Karpas-422 (cell line): ENCODE measurements around the gene FLT1. TPM values are rescaled to one million over a fixed set of nuclear protein-coding genes. Genes with fewer than 3 reads are reported as not detected.
A peak's percentile ranks its signal among the peaks of the same experiment; 100 is the strongest.

Source experiments
- DNase-seq: peaks from one replicate; pipeline ENCODE4 v3.0.0-alpha.2; 2015
- H2AFZ ChIP-seq: fragments of 200-600 bp; sonication (generic); 2 replicates; pipeline ENCODE4 v1.6.1; 2014; ENCODE audit warnings: antibody characterized with exemption, low read length, mixed read lengths
- H3K27ac ChIP-seq: fragments of 200-600 bp; sonication (generic); 2 replicates; pipeline ENCODE4 v1.5.1; 2014; ENCODE audit warnings: mild to moderate bottlenecking, low read length, moderate library complexity
- H3K27me3 ChIP-seq: fragments of 200-600 bp; sonication (generic); 2 replicates; pipeline ENCODE4 v1.6.1; 2014; ENCODE audit warnings: low read length, mixed read lengths
- H3K36me3 ChIP-seq: fragments of 200-600 bp; sonication (generic); 2 replicates; pipeline ENCODE4 v1.6.1; 2014; ENCODE audit warnings: low read length, mixed read lengths; ENCODE audit not compliant: insufficient read depth
- H3K4me1 ChIP-seq: fragments of 200-600 bp; sonication (generic); 2 replicates; pipeline ENCODE4 v1.6.1; 2014; ENCODE audit warnings: mild to moderate bottlenecking, low read length, mixed read lengths
- H3K4me2 ChIP-seq: fragments of 200-600 bp; sonication (generic); 2 replicates; pipeline ENCODE4 v1.6.1; 2014; ENCODE audit warnings: low read length, low read depth, mild to moderate bottlenecking; ENCODE audit not compliant: poor library complexity, severe bottlenecking
- H3K4me3 ChIP-seq: fragments of 200-600 bp; sonication (generic); 2 replicates; pipeline ENCODE4 v1.5.1; 2014; ENCODE audit warnings: mild to moderate bottlenecking, antibody characterized with exemption, low read length, mixed read lengths
- H3K79me2 ChIP-seq: fragments of 200-600 bp; sonication (generic); 2 replicates; pipeline ENCODE4 v1.6.1; 2014; ENCODE audit warnings: mild to moderate bottlenecking, low read length, mixed read lengths
- H3K9ac ChIP-seq: fragments of 200-600 bp; sonication (generic); 2 replicates; pipeline ENCODE4 v1.6.0; 2014; ENCODE audit warnings: low read length
- H3K9me2 ChIP-seq: fragments of 200-600 bp; sonication (generic), shearing (Covaris generic); replicated peaks from 2 replicates; pipeline ENCODE4 v1.6.0; 2014; ENCODE audit warnings: mild to moderate bottlenecking, low read length, moderate library complexity; ENCODE audit not compliant: insufficient read depth
- H3K9me3 ChIP-seq: fragments of 300-700, 200-600 bp; sonication (generic); 2 replicates; pipeline ENCODE4 v1.6.1; 2014; ENCODE audit warnings: low read length, mixed read lengths
- H4K20me1 ChIP-seq: fragments of 200-600 bp; sonication (generic); 2 replicates; pipeline ENCODE4 v1.6.1; 2014; ENCODE audit warnings: mild to moderate bottlenecking, antibody characterized with exemption, low read length, low read depth; ENCODE audit not compliant: insufficient read depth
- total RNA-seq: library from RNA; depleted of rRNA; stranded (reverse); fragments of >200 nt; shearing (Covaris generic); gene quantifications from 2 replicates; pipeline ENCODE4 v1.2.3, GENCODE V29; 2014; ENCODE audit warnings: low replicate concordance

The FLT1 gene
- total RNA-seq, 1 experiment from 2014 or later: not detected

- no peaks in the 10 kb centered on the region for H4K20me1 ChIP-seq
- H3K4me2 ChIP-seq: no peak overlapping the region
- no peaks in the 10 kb centered on the region for H3K9me2 ChIP-seq
- no peaks in the 10 kb centered on the region for H3K9me3 ChIP-seq
- H2AFZ ChIP-seq: no peak overlapping the region
- no peaks in the 10 kb centered on the region for H3K79me2 ChIP-seq
- DNase-seq: no peak
- H3K36me3 ChIP-seq: no peaks in the 10 kb centered on the region
- H3K4me3 ChIP-seq: no peak overlapping the region
- H3K27me3 ChIP-seq: no peaks in the 10 kb centered on the region
- no peaks in the 10 kb centered on the region for H3K4me1 ChIP-seq
- H3K27ac ChIP-seq: no peak overlapping the region
- no peak overlapping the region for H3K9ac ChIP-seq
These were observed 175.4 kb downstream of the FLT1 start for GRCh38 chr13:28319528-28319927.

GRCh38 chr13:28318496-28318895 lies 176.4 kb downstream of the FLT1 start:
- Histone ChIP-seq H3K36me3 (no peaks in the 10 kb centered on the region), H3K4me3 (no peak overlapping the region), H3K9me3 (no peaks in the 10 kb centered on the region), H3K9me2 (no peaks in the 10 kb centered on the region), H2AFZ (no peak overlapping the region), H3K4me1 (no peaks in the 10 kb centered on the region), H3K27me3 (no peaks in the 10 kb centered on the region), H4K20me1 (no peaks in the 10 kb centered on the region), H3K9ac (no peak overlapping the region), H3K79me2 (no peaks in the 10 kb centered on the region), H3K27ac (no peak overlapping the region), H3K4me2 (no peak overlapping the region)
- peak; percentile 24 for DNase-seq

GRCh38 chr13:28316836-28317235 lies 178.1 kb downstream of the FLT1 start:
- H3K9ac ChIP-seq: no peak overlapping the region
- no peaks in the 10 kb centered on the region for H3K4me1 ChIP-seq
- H3K9me2 ChIP-seq: no peaks in the 10 kb centered on the region
- H3K79me2 ChIP-seq: no peaks in the 10 kb centered on the region
- no peak for DNase-seq
- H2AFZ ChIP-seq: no peak overlapping the region
- H3K36me3 ChIP-seq: no peaks in the 10 kb centered on the region
- no peaks in the 10 kb centered on the region for H4K20me1 ChIP-seq
- H3K4me2 ChIP-seq: no peak overlapping the region
- no peak overlapping the region for H3K4me3 ChIP-seq
- no peak overlapping the region for H3K27ac ChIP-seq
- no peaks in the 10 kb centered on the region for H3K27me3 ChIP-seq
- H3K9me3 ChIP-seq: no peaks in the 10 kb centered on the region

- Histone ChIP-seq H3K27ac (no peak overlapping the region), H3K4me3 (no peak overlapping the region), H3K9me3 (no peaks in the 10 kb centered on the region), H3K27me3 (no peaks in the 10 kb centered on the region), H4K20me1 (no peaks in the 10 kb centered on the region), H3K4me1 (no peaks in the 10 kb centered on the region), H2AFZ (no peak overlapping the region), H3K9me2 (no peaks in the 10 kb centered on the region), H3K4me2 (no peak overlapping the region), H3K36me3 (no peaks in the 10 kb centered on the region), H3K79me2 (no peaks in the 10 kb centered on the region), H3K9ac (no peak overlapping the region)
- no peak for DNase-seq
These were observed 178.8 kb downstream of the FLT1 start for GRCh38 chr13:28316129-28316528.

GRCh38 chr13:28314879-28315278 lies 180.0 kb downstream of the FLT1 start:
- Histone ChIP-seq H3K36me3 (no peaks in the 10 kb centered on the region), H3K9me3 (no peaks in the 10 kb centered on the region), H3K27me3 (no peaks in the 10 kb centered on the region), H3K9me2 (no peaks in the 10 kb centered on the region), H3K79me2 (no peaks in the 10 kb centered on the region), H3K9ac (no peak overlapping the region), H3K4me1 (no peaks in the 10 kb centered on the region), H4K20me1 (no peaks in the 10 kb centered on the region), H3K27ac (no peak overlapping the region), H3K4me3 (no peak overlapping the region), H2AFZ (no peak overlapping the region), H3K4me2 (no peak overlapping the region)
- DNase-seq: no peak

- Histone ChIP-seq H3K27ac (no peak overlapping the region), H3K36me3 (no peaks in the 10 kb centered on the region), H3K27me3 (no peaks in the 10 kb centered on the region), H3K9me3 (no peaks in the 10 kb centered on the region), H3K4me2 (no peak overlapping the region), H3K9me2 (no peaks in the 10 kb centered on the region), H3K4me3 (no peak overlapping the region), H3K4me1 (no peaks in the 10 kb centered on the region), H4K20me1 (no peaks in the 10 kb centered on the region), H3K79me2 (no peaks in the 10 kb centered on the region), H2AFZ (no peak overlapping the region), H3K9ac (no peak overlapping the region)
- DNase-seq: peak; percentile 53
These were observed 181.3 kb downstream of the FLT1 start for GRCh38 chr13:28313579-28313978.

GRCh38 chr13:28306325-28306724 lies 188.6 kb downstream of the FLT1 start:
- Histone ChIP-seq H3K9me2 (no peaks in the 10 kb centered on the region), H2AFZ (no peak overlapping the region), H3K9me3 (no peaks in the 10 kb centered on the region), H3K79me2 (no peaks in the 10 kb centered on the region), H3K27ac (no peak overlapping the region), H3K36me3 (no peaks in the 10 kb centered on the region), H3K4me2 (no peak overlapping the region), H3K9ac (no peak overlapping the region), H3K4me1 (no peaks in the 10 kb centered on the region), H4K20me1 (no peaks in the 10 kb centered on the region), H3K4me3 (no peak overlapping the region), H3K27me3 (no peaks in the 10 kb centered on the region)
- no peak for DNase-seq

- H3K9ac ChIP-seq: no peak overlapping the region
- no peak overlapping the region for H3K4me2 ChIP-seq
- H3K9me3 ChIP-seq: no peaks in the 10 kb centered on the region
- no peak for DNase-seq
- H2AFZ ChIP-seq: no peak overlapping the region
- no peaks in the 10 kb centered on the region for H3K36me3 ChIP-seq
- H3K27ac ChIP-seq: no peak overlapping the region
- H3K27me3 ChIP-seq: no peaks in the 10 kb centered on the region
- no peaks in the 10 kb centered on the region for H3K79me2 ChIP-seq
- H3K9me2 ChIP-seq: no peaks in the 10 kb centered on the region
- no peak overlapping the region for H3K4me3 ChIP-seq
- H3K4me1 ChIP-seq: no peaks in the 10 kb centered on the region
- no peaks in the 10 kb centered on the region for H4K20me1 ChIP-seq
These were observed 193.1 kb downstream of the FLT1 start for GRCh38 chr13:28301839-28302238.

- Histone ChIP-seq H3K27ac (no peak overlapping the region), H3K79me2 (no peaks in the 10 kb centered on the region), H3K9me3 (no peaks in the 10 kb centered on the region), H3K27me3 (no peaks in the 10 kb centered on the region), H4K20me1 (no peaks in the 10 kb centered on the region), H3K4me2 (no peak overlapping the region), H3K9ac (no peak overlapping the region), H3K36me3 (no peaks in the 10 kb centered on the region), H2AFZ (no peak overlapping the region), H3K9me2 (no peaks in the 10 kb centered on the region), H3K4me3 (no peak overlapping the region), H3K4me1 (no peaks in the 10 kb centered on the region)
- no peak for DNase-seq
These were observed 195.0 kb downstream of the FLT1 start for GRCh38 chr13:28299916-28300315.
